GM19468 (cell line): ENCODE data around the gene KHDC3L.

Experiments used
- ATAC-seq: cut with Tn5 transposase; IDR thresholded peaks from one replicate; pipeline ENCODE4 v1.9.1; 2021; ENCODE audit warnings: mild to moderate bottlenecking, moderate library complexity, moderate number of reproducible peaks; ENCODE audit not compliant: unreplicated experiment; ENCODE audit errors: extremely low read depth

KHDC3L gene, protein sequence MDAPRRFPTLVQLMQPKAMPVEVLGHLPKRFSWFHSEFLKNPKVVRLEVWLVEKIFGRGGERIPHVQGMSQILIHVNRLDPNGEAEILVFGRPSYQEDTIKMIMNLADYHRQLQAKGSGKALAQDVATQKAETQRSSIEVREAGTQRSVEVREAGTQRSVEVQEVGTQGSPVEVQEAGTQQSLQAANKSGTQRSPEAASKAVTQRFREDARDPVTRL

DNA sequence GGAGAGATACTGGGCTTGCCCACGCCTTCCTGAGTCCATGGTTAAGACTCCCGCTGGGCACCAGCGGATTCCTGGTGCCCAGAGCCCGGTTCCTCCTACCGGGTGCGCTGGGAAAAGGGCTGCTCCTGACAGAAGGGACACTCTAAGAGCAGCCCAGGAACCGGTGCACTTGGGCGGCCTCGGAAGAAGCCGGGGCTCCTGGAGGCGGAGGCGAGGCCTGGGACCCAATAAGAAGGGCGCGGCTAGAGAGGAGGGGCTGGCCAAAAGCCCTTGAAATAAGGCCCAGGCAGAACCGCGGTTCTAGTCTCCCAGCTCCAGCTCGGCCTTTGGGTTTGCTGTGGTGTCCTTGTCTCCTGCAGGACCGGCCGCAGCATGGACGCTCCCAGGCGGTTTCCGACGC is at the start of gene KHDC3L:
Gene KHDC3L (plus strand): TSS at position 301 of the 400 bp plus-strand sequence. CDS start 72 bp downstream, at position 373.
- no peak for ATAC-seq

DNA sequence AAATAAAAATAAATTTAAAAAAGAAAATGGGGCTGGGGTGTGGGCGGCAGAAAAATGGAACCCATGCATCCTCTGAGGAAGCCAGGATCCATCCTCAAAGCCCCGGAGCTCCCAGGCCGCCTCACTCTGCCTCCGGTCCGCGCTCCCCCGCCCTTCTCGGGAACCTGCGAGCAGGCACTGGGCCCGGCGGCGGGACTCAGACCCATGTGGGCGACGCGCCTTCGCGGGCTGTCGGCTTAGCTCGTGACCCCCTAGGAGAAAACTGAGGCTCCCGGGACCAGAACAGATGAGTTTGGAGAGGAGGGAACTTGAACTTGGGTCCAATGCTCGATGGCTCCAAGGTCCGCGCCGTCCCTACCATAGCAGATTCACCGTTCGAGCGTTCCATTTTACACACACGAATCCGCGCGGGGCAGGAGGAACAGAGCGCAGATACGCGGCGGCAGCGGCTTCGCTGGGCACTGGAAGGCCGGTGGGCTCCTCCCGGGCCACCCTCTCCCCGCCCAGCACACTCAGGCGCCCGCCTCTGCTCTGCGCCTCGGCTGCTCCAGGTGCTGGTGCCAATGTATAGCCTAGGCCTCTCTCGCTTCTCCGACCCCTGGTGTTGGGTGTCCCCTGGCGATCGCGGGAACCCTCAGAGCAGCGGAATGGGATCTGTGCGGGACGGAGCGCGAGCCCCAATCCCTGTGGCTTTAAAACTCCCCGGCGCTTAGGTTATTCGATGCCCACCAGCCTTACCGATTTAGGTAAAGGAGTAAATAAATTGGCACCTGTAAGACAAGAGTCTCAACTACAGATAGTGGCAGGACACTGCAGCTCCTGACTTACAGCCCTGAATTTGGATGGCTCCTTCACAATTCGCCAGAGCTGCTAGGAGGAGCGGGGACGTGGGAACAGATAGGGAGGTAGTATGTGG is 47.6 kb upstream of the KHDC3L start:
- no peak for ATAC-seq

DNA sequence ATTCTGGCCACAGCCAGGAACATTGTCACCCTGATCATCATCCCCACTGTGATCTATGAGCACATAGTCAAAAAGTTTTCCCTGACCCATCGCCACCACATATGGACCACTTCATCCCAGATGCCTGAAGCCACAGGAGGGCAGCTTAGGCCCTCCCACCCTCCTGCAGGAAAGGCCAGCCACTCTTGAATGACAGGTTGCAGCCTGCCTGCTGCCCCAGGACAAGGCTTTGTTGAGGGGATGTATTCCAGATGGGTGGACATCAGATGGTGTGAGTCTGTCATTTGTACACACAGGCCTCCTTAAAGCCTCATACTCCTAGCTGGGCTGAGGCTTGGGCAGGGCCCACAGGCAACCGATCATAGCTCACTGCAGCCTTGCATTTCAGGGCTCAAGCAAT is 39.1 kb upstream of the KHDC3L start:
- no peak for ATAC-seq

DNA sequence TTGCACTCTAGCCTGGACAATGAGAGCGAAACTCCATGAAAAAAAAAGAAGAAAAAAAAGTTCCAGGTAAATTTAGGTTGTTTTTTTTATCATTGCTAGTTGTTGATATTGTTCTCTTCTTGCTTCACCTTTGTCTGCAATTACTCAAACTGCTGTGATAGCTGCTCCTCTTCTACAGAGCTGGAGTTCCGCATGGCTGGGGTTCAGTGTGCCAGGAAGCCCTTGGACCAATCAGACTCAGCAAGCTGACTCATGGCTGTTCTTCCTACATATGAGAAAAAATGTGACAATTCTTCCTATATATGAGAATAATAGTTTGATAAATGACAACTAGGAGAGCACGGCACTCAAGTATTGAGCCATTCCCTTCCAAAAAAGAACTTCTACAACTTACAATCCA is 36.8 kb upstream of the KHDC3L start:
- no peak for ATAC-seq

DNA sequence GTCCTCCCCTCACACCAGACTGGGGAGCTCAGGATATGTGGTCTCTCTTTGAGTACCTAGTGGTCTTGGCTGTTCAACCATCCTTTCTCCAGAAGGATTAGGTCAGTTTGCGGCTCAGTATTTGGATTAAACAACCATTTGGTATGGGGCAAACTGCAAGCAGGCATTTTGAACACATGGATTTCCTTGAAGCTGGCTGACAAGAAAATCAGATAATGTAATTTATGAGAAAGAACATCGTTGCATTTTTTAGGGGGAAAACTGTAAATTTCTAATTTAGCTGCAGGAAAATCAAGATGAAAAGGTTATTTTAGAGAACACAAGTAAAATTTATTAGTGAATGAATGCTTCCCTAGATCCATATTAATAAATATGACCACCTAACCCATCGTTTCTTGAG is 33.7 kb upstream of the KHDC3L start:
- ATAC-seq, result no peak

DNA sequence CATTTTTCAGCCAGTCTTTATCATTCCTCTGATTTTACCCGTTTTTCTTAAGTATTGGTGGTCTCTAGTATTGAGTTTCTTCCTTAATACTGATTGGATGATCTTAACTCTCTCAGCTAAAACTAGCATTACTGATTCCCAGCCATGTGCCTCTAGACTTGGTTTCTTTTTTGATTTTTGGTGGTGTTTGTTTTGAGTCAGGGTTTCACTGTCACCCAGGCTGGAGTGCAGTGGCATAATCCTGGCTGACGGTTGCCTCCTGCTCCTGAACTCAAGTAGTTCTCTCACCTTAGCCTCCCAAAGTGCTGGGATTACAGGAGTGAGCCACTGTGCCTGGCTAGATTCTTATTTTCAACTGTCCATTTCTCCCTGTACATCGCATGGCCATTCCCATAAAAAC is 33.3 kb upstream of the KHDC3L start:
- ATAC-seq, result no peak

DNA sequence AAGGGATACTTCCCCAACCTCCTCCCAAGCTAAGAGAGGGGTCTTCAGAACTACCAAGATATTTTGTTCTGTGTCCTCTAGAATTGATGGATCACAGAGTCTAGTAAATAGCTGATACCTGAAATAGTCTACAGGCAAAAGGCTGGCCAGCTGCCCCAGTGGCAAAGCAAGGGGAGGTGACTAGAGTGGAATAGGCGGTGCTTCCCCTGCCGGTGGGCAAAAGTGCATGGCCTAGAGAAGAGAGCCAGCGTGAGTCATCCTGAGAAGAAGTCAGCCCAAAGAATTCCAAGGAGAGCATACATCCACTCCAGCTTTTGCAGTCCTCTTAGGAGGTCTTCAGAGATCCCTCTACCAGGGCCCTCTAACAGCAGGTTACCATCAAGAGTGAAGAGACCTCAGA is 23.1 kb upstream of the KHDC3L start:
- no peak for ATAC-seq

DNA sequence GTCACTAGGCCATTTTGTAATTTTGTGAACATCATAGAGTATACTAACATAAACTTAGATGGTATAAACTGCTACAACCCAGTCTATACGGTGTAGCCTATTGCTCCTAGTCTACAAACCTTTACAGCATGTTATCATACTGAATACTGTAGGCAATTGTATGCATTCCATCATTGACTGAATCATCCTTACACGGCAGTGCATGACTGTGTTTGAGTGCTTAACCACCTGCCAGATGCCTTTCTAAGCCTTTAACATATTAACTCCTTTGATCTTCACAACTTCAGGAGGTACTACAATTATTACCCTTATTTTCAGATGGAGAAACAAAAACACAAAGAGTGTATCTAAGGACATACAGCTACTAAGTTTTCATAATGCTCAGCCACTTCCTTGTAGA is 22.4 kb upstream of the KHDC3L start:
- no peak for ATAC-seq

DNA sequence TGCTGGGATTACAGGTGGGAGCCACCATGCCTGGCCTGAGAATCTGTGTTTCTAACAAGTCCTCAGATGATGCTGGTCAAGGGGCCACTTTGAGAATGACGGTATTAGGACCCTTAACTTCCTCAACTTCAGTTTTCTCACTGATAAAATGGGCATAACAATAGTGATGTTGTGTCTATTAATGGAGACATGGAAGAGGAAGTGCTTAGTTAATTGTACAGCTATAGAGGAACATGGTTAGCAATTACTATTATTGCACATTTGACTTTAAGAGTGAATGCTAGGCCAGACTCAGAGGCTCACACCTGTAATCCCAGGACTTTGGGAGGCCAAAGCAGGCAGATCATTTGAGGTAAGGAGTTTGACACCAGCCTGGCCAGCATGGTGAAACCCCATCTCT is 21.1 kb upstream of the KHDC3L start:
- ATAC-seq, result no peak

DNA sequence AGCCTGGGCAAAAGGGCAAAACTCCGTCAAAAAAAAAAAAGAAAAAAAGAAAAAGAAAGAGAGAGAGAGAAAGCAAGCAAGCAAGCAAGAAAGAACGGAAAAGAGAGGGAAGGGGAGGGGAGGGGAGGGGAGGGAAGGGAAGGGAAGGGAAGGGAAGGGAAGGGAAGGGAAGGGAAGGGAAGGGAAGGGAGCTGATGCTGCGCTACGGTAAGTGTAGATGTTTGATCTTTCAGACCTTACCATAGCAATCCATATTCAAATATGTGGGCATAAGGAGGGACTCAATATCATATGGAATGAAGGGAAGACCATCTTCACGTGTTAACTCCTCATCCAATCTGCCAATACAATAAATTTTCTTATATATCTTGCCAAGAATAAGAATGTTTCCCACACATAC is 20.3 kb upstream of the KHDC3L start:
- no peak for ATAC-seq

DNA sequence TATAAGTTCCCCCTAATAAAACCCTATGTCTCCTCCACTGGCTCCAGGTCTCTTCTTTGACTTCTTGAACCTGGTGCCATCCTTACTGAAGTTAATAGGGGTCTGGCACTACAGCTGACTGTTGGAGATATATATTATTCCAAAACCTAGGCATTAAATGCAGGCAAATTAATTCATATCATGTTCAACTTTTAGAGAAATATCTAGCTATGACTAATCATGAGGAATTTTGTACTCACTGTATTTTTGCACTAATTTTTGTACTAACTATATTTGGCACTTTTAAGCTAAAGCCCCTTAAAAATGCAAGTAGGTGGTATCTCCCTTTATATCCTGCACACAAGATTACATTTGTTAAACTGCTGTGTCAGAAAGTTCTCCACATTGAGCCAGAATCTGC is 19.3 kb upstream of the KHDC3L start:
- ATAC-seq, result no peak

DNA sequence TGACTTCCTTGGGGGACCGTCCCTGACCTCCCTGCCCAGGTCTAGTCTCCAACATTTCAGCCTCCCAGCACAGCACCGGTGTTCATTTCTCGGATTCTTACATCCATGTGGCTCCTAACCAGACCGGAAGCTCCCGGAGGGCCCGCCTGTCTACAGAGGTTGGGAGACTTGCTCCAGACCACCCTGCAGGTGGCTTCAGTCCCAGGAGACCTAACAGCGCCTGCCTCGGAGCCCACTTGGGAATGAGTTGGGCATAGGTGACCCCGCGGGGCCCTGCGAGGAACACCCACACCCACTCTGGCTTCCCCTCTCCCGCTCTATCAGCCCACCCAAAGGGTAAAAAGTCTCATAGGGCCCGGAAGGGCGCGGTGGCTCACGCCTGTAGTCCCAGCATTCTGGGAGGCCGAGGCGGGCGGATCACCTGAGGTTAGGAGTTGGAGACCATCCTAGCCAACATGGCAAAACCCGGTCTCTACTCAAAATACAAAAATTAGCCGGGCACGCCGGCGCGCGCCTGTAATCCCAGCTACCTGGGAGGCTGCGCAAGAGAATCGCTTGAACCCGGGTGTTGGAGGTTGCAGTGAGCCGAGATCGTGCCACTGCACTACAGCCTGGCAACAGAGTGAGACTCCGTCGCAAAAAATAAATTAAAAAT is 13.8 kb upstream of the KHDC3L start:
- no peak for ATAC-seq

DNA sequence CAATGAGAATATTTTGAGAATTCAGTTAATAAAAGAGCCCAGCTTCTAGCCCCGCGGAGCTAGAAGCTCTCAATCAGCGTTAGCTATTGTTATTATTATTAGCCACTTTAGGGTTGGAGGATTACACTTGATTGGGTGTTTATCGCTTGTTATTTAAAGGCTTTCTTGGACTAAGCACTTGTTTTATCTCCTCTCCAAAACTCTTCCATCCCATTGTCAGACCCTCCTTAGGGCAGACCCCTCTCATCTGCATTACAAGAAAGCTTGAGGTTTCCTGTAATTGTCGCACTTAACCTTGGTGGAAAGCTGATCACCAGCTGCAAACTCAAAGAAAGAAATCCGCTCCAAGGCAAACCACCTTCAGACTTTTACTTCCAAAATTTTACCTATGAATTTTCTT is 13.1 kb upstream of the KHDC3L start:
- no peak for ATAC-seq

DNA sequence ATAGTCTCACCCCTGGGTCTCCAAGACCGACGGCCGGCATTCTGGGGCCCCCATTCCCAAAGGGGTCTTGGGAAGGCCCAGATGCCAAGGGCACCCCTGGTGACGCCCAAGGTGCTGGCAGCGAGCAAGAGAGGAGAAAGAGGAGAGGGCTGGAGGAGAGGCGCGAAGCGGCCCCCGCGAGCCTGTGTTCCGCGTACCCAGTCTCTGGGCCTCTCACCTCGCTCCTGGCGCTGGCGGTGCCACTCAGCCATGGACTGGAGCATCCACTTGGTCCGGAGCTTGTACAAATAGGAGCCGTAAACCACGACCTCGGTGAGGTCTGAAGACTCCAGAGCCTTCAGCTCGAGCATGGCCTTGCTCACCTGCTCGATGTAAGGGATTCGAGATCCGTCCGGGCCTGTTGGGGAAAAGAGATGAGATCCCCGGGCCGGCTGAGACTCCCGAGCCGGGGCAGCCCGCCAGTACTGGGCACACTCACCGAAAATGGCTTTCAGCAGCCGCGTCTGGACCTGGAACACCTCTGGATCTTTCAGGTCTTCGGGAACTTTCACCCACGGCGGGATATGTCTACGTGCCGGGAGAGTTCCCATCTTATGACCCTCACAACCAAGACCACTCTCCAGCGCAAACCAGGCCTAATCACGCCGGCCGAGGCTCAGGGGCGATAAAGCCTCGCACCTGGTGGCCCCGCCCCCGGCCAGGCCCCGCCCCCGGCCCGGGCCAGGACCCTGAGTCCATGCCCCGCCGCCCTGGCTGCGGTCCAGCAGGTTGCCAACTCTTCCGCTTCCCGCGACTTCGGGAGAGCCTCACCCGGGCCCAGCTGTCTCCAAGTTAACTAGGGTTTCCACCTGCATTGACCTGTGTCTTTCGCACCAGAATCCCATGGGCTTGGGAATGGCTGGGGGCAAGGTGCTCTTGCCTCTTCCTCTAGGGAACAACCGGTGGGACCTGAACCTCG is 8.5 kb upstream of the KHDC3L start, which contains the start of gene DPPA5:
Gene DPPA5 (minus strand): TSS at position 641 of the 958 bp plus-strand sequence. CDS start 51 bp downstream, at position 590.
- no peak for ATAC-seq

DNA sequence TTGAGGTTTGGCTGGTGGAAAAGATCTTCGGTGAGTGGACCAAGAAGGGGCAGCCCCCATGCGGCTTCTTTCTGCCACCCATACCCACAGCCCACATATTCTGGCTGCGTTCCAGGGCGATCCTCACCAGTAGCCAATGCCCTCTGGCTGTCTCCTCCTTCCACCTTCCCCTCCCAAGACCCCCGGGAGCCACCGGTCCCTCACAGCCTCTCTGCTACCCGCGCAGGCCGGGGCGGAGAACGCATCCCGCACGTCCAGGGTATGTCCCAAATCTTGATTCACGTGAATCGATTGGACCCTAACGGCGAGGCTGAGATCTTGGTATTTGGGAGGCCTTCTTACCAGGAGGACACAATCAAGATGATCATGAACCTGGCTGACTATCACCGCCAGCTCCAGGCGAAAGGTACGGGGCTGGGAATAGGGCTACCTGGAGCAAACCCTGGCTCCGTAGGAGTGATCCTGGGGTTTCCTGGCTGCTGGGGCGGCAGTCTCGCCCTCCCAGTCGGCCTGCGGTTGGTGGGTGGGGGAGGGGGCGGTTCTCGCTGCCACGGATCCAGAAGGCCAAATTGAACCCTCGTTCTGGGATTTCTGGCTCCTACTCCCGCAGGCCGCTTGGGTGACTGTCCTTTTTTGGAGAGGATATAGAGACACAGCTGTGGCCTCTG is 545 bp downstream of the KHDC3L start:
- ATAC-seq, result no peak

DNA sequence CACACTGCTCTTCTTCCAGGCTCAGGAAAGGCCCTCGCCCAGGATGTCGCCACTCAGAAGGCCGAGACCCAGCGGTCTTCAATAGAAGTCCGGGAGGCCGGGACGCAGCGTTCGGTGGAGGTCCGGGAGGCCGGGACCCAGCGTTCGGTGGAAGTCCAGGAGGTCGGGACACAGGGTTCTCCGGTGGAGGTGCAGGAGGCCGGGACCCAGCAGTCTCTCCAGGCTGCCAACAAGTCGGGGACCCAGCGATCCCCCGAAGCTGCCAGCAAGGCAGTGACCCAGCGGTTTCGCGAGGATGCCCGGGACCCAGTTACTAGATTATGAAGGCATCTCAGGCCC is 1.0 kb downstream of the KHDC3L start:
- ATAC-seq, result no peak

DNA sequence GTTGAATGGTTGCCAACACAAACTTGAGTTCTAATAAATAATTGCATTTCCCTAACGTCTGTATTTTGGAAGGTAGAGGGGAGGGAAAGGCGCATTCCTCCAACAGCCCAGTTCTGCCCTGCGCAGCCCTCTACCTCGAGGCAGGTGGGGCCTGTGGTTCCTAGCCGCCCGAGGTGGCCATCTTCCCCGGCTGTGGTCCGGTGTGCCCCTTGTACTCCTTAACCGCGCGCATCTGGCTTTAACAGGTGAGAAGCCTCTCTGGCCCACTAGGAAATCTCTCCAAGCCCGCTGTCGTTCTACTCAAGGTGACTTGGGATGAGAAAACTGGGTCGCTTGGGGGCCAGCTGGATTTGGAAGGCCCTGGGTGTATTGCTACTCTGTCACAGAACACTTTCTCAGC is 1.7 kb downstream of the KHDC3L start:
- no peak for ATAC-seq

DNA sequence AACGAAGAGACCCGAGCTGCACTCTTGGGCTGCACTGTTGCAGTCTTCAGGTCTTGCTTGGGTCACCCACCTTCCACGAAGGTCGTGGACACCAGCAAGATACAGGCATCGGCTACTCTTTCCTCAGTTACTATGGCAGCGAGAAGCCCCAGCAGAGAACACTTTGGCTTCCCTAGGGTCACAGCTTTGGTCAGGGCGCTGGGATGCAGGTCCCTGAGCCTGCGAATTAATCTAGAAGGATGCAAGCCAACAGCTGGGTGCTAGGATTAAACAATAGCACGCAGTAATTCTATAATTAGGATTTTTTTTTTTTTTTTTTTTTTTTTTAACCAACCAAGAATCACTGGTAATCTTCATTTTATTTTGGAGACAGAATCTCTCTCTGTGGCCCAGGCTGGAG is 2.1 kb downstream of the KHDC3L start:
- no peak for ATAC-seq

DNA sequence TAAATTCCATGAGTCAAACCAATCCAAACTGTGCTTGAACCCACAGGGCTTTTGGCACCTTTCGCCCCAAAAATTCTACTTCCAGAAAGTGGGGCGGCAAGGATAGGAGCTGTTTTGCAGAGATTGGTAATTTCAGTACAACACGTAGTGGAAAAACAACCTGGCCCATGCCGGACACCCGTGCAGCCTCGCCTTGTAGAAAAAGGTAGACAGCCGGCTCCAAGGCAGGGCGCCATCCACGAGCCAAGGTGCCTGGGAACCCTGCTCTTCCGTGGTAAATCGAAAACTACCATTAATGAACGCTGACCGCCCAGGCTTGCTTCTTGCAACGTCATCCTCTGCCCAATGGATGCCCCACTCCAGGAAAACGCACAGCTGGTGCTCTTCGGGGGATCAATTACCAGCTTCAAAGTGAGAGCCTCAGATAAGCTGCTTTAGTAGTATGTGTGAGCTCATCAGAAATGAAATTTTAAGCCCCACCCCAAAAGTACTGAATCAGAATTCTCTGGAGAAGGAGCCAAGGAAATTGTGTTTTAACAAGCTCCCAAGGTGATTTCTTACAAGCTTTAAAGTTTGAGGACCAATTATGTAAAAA is 5.4 kb downstream of the KHDC3L start:
- no peak for ATAC-seq
